Dendritic cell treated with granulocyte-macrophage colony-stimulating factor and Interleukin-4, amounts not matched to agents 40 ng/mL and 50 ng/mL, for 4 days (primary cell): ENCODE data around the gene RHCE.
"Not testable (repeated sequence)": the region's sequence is repeated elsewhere in the genome, so short reads cannot be mapped to it uniquely, and the experiment has no call there.

Experiments used
- H3K27ac Mint-ChIP-seq: one replicate; pipeline ENCODE4 v1.8.0; 2022; ENCODE audit warnings: mild to moderate bottlenecking, mixed read lengths
- H3K27me3 Mint-ChIP-seq: one replicate; pipeline ENCODE4 v1.8.0; 2022; ENCODE audit warnings: mild to moderate bottlenecking, mixed read lengths
- H3K36me3 Mint-ChIP-seq: one replicate; pipeline ENCODE4 v1.8.0; 2022; ENCODE audit warnings: low read depth, mixed read lengths
- H3K4me1 Mint-ChIP-seq: one replicate; pipeline ENCODE4 v1.8.0; 2022; ENCODE audit warnings: low read depth, mixed read lengths
- H3K4me3 Mint-ChIP-seq: one replicate; pipeline ENCODE4 v1.8.0; 2022; ENCODE audit warnings: mild to moderate bottlenecking, moderate library complexity, mixed read lengths
- H3K9me3 Mint-ChIP-seq: one replicate; pipeline ENCODE4 v1.8.0; 2022; ENCODE audit warnings: mixed read lengths
- intact Hi-C: fragments of 100-400 bp; cut with micrococcal nuclease; formaldehyde crosslinking; loops from one replicate; pipeline ENCODE4 v1.15.0; 2022

The RHCE gene

GRCh38 chr1:25398079-25398478 lies 22.5 kb downstream of the RHCE start:
- H3K36me3 Mint-ChIP-seq, H3K9me3 Mint-ChIP-seq, H3K4me3 Mint-ChIP-seq, H3K27ac Mint-ChIP-seq, H3K4me1 Mint-ChIP-seq, intact Hi-C loops, H3K27me3 Mint-ChIP-seq: not testable (repeated sequence)

- H3K9me3 Mint-ChIP-seq, intact Hi-C loops, H3K27me3 Mint-ChIP-seq, H3K4me3 Mint-ChIP-seq, H3K4me1 Mint-ChIP-seq, H3K27ac Mint-ChIP-seq, H3K36me3 Mint-ChIP-seq: not testable (repeated sequence)
Measured at GRCh38 chr1:25397549-25397948, 23.1 kb downstream of the RHCE start.

GRCh38 chr1:25392841-25393240 lies 27.8 kb downstream of the RHCE start:
- no peak overlapping the region for H3K27ac Mint-ChIP-seq
- H3K4me1 Mint-ChIP-seq, result no peaks in the 10 kb centered on the region
- intact Hi-C loops, result no loop called here
- H3K36me3 Mint-ChIP-seq, result no peaks in the 10 kb centered on the region
- H3K27me3 Mint-ChIP-seq, result peaks cover 3% of the 10 kb centered on the region
- H3K9me3 Mint-ChIP-seq, result no peaks in the 10 kb centered on the region
- no peak overlapping the region for H3K4me3 Mint-ChIP-seq

GRCh38 chr1:25389721-25390120 lies 30.9 kb downstream of the RHCE start:
- H3K9me3 Mint-ChIP-seq, H3K4me1 Mint-ChIP-seq, H3K27me3 Mint-ChIP-seq, intact Hi-C loops, H3K36me3 Mint-ChIP-seq, H3K4me3 Mint-ChIP-seq, H3K27ac Mint-ChIP-seq: not testable (repeated sequence)

- H3K27ac Mint-ChIP-seq, H3K36me3 Mint-ChIP-seq, H3K9me3 Mint-ChIP-seq, H3K27me3 Mint-ChIP-seq, intact Hi-C loops, H3K4me3 Mint-ChIP-seq, H3K4me1 Mint-ChIP-seq: not testable (repeated sequence)
Measured at GRCh38 chr1:25388691-25389090, 31.9 kb downstream of the RHCE start.

GRCh38 chr1:25387096-25387495 lies 33.5 kb downstream of the RHCE start:
- H3K4me3 Mint-ChIP-seq, H3K36me3 Mint-ChIP-seq, H3K27me3 Mint-ChIP-seq, intact Hi-C loops, H3K9me3 Mint-ChIP-seq, H3K27ac Mint-ChIP-seq: not testable (repeated sequence)
- H3K4me1 Mint-ChIP-seq, result peaks cover 10% of the 10 kb centered on the region

- H3K4me3 Mint-ChIP-seq, H3K27me3 Mint-ChIP-seq, H3K27ac Mint-ChIP-seq, intact Hi-C loops, H3K9me3 Mint-ChIP-seq, H3K36me3 Mint-ChIP-seq: not testable (repeated sequence)
- H3K4me1 Mint-ChIP-seq, result peaks cover 10% of the 10 kb centered on the region
Measured at GRCh38 chr1:25383875-25384274, 36.8 kb downstream of the RHCE start.

- not testable (repeated sequence) for H3K27me3 Mint-ChIP-seq
Measured at GRCh38 chr1:25383090-25383489, 37.5 kb downstream of the RHCE start.

GRCh38 chr1:25382543-25382942 lies 38.1 kb downstream of the RHCE start:
- intact Hi-C loops, H3K27me3 Mint-ChIP-seq, H3K4me3 Mint-ChIP-seq, H3K36me3 Mint-ChIP-seq, H3K27ac Mint-ChIP-seq, H3K9me3 Mint-ChIP-seq: not testable (repeated sequence)
- H3K4me1 Mint-ChIP-seq, result peaks cover 10% of the 10 kb centered on the region

More at GRCh38 chr1:25383090-25383489, 37.5 kb downstream of the RHCE start:
- H3K9me3 Mint-ChIP-seq, intact Hi-C loops, H3K27ac Mint-ChIP-seq, H3K36me3 Mint-ChIP-seq, H3K4me3 Mint-ChIP-seq: not testable (repeated sequence)
- H3K4me1 Mint-ChIP-seq, result peaks cover 10% of the 10 kb centered on the region

GRCh38 chr1:25378367-25378766 lies 42.3 kb downstream of the RHCE start:
- H3K4me3 Mint-ChIP-seq, H3K27ac Mint-ChIP-seq, H3K9me3 Mint-ChIP-seq, H3K36me3 Mint-ChIP-seq, intact Hi-C loops, H3K4me1 Mint-ChIP-seq, H3K27me3 Mint-ChIP-seq: not testable (repeated sequence)

- H3K27me3 Mint-ChIP-seq, H3K4me1 Mint-ChIP-seq, H3K9me3 Mint-ChIP-seq, H3K4me3 Mint-ChIP-seq, intact Hi-C loops, H3K36me3 Mint-ChIP-seq, H3K27ac Mint-ChIP-seq: not testable (repeated sequence)
Measured at GRCh38 chr1:25371757-25372156, 48.9 kb downstream of the RHCE start.

- H3K9me3 Mint-ChIP-seq, H3K4me3 Mint-ChIP-seq, H3K36me3 Mint-ChIP-seq, intact Hi-C loops, H3K27ac Mint-ChIP-seq, H3K4me1 Mint-ChIP-seq, H3K27me3 Mint-ChIP-seq: not testable (repeated sequence)
Measured at GRCh38 chr1:25369691-25370271, 50.8 kb downstream of the RHCE start.

GRCh38 chr1:25369241-25369640 lies 51.4 kb downstream of the RHCE start:
- H3K4me1 Mint-ChIP-seq, result no peaks in the 10 kb centered on the region
- intact Hi-C loops, result no loop called here
- no peak overlapping the region for H3K4me3 Mint-ChIP-seq
- H3K9me3 Mint-ChIP-seq, result no peaks in the 10 kb centered on the region
- no peaks in the 10 kb centered on the region for H3K27me3 Mint-ChIP-seq
- no peak overlapping the region for H3K27ac Mint-ChIP-seq
- no peaks in the 10 kb centered on the region for H3K36me3 Mint-ChIP-seq

GRCh38 chr1:25362634-25363559 lies 57.7 kb downstream of the RHCE start:
- intact Hi-C loops, H3K27me3 Mint-ChIP-seq, H3K4me3 Mint-ChIP-seq, H3K4me1 Mint-ChIP-seq, H3K9me3 Mint-ChIP-seq, H3K27ac Mint-ChIP-seq: not testable (repeated sequence)
- peaks cover 43% of the 10 kb centered on the region for H3K36me3 Mint-ChIP-seq

- no peaks in the 10 kb centered on the region for H3K4me1 Mint-ChIP-seq
- H3K9me3 Mint-ChIP-seq, result no peaks in the 10 kb centered on the region
- H3K27ac Mint-ChIP-seq, result no peak overlapping the region
- H3K36me3 Mint-ChIP-seq, result peaks cover 53% of the 10 kb centered on the region
- intact Hi-C loops, result no loop called here
- no peaks in the 10 kb centered on the region for H3K27me3 Mint-ChIP-seq
- no peak overlapping the region for H3K4me3 Mint-ChIP-seq
Measured at GRCh38 chr1:25361901-25362300, 58.7 kb downstream of the RHCE start.
